Mesothelial cell of epicardium (in vitro differentiated cells): ENCODE data around the gene NR3C2. TPM values are rescaled to one million over a fixed set of nuclear protein-coding genes. Genes with fewer than 3 reads are reported as not detected.

Source experiments
- DNase-seq, 2 experiments: peaks; one replicate each; pipeline ENCODE4 v3.0.0; 2021; ENCODE audit warnings: low spot score in 2 of 2; ENCODE audit not compliant: unreplicated experiment in 2 of 2
- H3K27ac Mint-ChIP-seq: 2 replicates; pipeline ENCODE4 v1.8.0; 2021; ENCODE audit warnings: mixed read lengths
- H3K27me3 Mint-ChIP-seq: 2 replicates; pipeline ENCODE4 v1.8.0; 2021; ENCODE audit warnings: low read depth, mixed read lengths
- H3K36me3 Mint-ChIP-seq: 2 replicates; pipeline ENCODE4 v1.8.0; 2021; ENCODE audit warnings: mixed read lengths
- H3K4me1 Mint-ChIP-seq: 2 replicates; pipeline ENCODE4 v1.8.0; 2021; ENCODE audit warnings: mixed read lengths
- H3K4me3 Mint-ChIP-seq: 2 replicates; pipeline ENCODE4 v1.8.0; 2021; ENCODE audit warnings: mild to moderate bottlenecking, moderate library complexity, mixed read lengths
- H3K9me3 Mint-ChIP-seq: 2 replicates; pipeline ENCODE4 v1.8.0; 2021; ENCODE audit warnings: mixed read lengths
- total RNA-seq: library from RNA; stranded (reverse); gene quantifications from 3 replicates; pipeline ENCODE4 v1.2.1, GENCODE V29; 2021
- TF ChIP-seq, protein P1 (sequence below): fragments of 200-600 bp; sonication (generic); IDR thresholded peaks from one replicate; pipeline ENCODE4 v1.5.0; 2021; ENCODE audit warnings: antibody characterized with exemption; ENCODE audit not compliant: unreplicated experiment

NR3C2 gene
- total RNA-seq, 1 donor from 2014 or later = 5.2 TPM

DNA sequence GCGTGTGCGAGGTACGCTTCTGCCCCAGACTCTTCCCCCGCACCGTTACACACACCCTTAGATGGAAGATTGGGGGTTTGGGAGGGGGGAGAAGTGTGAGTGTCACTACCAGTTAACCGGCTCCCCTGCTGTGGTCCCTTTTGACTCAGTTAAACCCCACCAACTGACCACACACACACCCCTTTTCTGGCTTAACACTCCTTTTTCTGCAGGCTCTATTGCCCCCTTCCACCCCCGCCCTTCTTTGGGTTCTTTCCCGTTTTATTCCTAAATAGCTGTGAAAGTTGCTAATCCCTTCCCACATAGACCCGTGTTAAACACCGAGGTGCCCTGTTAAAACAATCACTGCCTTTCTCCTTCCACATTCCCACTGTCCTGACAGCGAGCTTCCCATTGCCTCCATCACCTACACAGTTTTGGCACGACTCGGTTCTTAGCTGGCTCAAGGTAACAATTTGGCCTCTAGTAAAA is 3.7 kb upstream of the NR3C2 start:
- no peak overlapping the region for H3K27ac Mint-ChIP-seq
- H3K27me3 Mint-ChIP-seq = peaks cover 78% of the 10 kb centered on the region
- peak overlapping the region; percentile 69 for H3K4me3 Mint-ChIP-seq
- no peaks in the 10 kb centered on the region for H3K9me3 Mint-ChIP-seq
- TF ChIP-seq, protein P1, sequence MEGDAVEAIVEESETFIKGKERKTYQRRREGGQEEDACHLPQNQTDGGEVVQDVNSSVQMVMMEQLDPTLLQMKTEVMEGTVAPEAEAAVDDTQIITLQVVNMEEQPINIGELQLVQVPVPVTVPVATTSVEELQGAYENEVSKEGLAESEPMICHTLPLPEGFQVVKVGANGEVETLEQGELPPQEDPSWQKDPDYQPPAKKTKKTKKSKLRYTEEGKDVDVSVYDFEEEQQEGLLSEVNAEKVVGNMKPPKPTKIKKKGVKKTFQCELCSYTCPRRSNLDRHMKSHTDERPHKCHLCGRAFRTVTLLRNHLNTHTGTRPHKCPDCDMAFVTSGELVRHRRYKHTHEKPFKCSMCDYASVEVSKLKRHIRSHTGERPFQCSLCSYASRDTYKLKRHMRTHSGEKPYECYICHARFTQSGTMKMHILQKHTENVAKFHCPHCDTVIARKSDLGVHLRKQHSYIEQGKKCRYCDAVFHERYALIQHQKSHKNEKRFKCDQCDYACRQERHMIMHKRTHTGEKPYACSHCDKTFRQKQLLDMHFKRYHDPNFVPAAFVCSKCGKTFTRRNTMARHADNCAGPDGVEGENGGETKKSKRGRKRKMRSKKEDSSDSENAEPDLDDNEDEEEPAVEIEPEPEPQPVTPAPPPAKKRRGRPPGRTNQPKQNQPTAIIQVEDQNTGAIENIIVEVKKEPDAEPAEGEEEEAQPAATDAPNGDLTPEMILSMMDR = no peak
- no peak for DNase-seq
- peaks cover 21% of the 10 kb centered on the region for H3K4me1 Mint-ChIP-seq
- H3K36me3 Mint-ChIP-seq = no peaks in the 10 kb centered on the region

DNA sequence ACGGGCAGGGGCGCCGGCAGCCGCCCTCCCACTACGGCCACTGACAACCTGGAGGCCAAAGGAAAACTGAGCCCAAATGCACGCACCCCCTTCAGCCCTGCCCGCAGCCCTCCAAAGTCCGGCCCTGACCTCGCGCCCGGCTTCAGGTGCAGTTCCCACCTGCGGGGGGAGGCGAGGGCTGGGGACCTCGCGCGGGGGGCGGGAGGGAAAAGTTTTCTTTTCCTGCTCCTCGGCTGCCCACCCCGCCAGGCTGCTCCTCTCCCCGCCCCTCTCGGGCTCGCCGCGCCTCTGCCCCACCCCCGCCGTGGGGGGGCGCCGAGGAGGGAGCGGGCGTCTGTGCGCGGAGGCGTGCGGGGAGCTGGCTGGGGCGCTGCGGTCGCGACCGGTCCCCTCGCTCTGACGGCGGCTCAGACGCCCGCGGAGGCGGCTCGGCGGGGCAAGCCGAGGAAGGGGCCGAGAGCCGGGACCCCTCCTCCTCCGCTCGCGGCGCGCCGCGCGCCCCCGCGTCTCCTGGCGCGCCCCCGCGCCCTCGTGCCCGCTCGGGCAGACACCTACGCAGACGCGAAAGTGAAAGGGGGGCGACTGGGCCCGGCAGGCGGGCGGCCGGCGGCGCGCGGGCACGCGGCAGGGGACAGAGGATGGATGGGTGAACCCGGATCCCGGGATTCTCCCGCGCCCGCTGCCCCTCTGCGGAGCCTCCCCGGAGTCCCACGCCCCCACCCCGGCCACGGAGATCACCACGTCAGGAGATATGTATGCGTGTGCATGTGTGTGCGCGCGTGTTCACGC is 3.1 kb upstream of the NR3C2 start:
- no peaks in the 10 kb centered on the region for H3K36me3 Mint-ChIP-seq
- peaks cover 84% of the 10 kb centered on the region for H3K27me3 Mint-ChIP-seq
- peaks cover 22% of the 10 kb centered on the region for H3K4me1 Mint-ChIP-seq
- no peak overlapping the region for H3K27ac Mint-ChIP-seq
- H3K9me3 Mint-ChIP-seq = no peaks in the 10 kb centered on the region
- H3K4me3 Mint-ChIP-seq = peak overlapping the region; percentile 69
- DNase-seq = peak in 1 of 2 experiments; percentile 54
- TF ChIP-seq, protein P1 = no peak

- TF ChIP-seq, protein P1 = no peak
- H3K4me1 Mint-ChIP-seq = peaks cover 22% of the 10 kb centered on the region
- peak overlapping the region; percentile 97 for H3K4me3 Mint-ChIP-seq
- no peak overlapping the region for H3K27ac Mint-ChIP-seq
- DNase-seq = peak in 1 of 2 experiments; percentile 48
- peaks cover 85% of the 10 kb centered on the region for H3K27me3 Mint-ChIP-seq
- H3K36me3 Mint-ChIP-seq = no peaks in the 10 kb centered on the region
- no peaks in the 10 kb centered on the region for H3K9me3 Mint-ChIP-seq
These were observed 2.3 kb upstream of the NR3C2 start for GRCh38 chr4:148444296-148445070.

DNA sequence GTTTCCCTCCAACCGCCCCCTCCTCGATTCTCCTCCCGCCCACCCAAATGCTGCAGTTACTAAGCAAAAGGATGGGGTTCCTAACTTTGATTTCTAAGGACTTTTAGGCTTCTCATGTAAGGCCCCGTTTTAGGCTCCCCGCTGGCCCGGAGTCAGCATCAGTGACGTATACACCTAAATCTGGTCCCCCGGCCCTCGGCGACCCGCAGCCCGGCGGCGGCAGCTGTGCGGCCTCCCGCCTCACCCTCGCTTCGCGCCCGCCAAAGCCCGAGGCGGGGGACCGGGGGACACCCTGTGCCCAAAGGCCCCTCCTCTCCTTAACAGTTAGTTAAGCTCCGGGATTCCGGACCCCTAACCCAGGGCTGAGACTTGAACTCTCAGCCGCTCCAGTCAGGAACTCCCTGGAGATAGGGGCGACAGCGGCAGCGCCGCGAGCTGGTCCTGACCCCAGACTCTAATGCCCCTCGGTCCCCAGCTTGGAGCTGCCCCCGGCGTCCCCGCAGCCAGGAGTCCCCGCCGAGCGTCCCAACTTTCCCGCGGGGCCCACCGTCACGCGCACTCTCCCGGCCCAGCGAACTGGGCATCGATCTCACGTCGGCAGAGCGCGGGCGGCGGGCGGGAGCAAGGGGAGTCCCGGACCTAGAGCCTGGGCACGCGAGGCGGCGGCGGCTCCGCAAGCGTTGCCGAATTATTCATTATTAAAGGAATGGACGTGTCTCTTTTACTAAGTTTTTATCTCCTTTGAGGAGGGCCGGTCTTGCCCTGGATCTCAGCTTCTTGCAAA is 1.5 kb upstream of the NR3C2 start:
- H3K36me3 Mint-ChIP-seq = no peaks in the 10 kb centered on the region
- TF ChIP-seq, protein P1 = no peak
- peak in 1 of 2 experiments; percentile 42 for DNase-seq
- H3K9me3 Mint-ChIP-seq = no peaks in the 10 kb centered on the region
- H3K4me1 Mint-ChIP-seq = peaks cover 22% of the 10 kb centered on the region
- peak overlapping the region; percentile 97 for H3K4me3 Mint-ChIP-seq
- H3K27me3 Mint-ChIP-seq = peaks cover 84% of the 10 kb centered on the region
- H3K27ac Mint-ChIP-seq = no peak overlapping the region

- TF ChIP-seq, protein P1 = no peak
- H3K27ac Mint-ChIP-seq = peak overlapping the region; percentile 25
- peak overlapping the region; percentile 97 for H3K4me3 Mint-ChIP-seq
- DNase-seq = no peak
- no peaks in the 10 kb centered on the region for H3K36me3 Mint-ChIP-seq
- no peaks in the 10 kb centered on the region for H3K9me3 Mint-ChIP-seq
- peaks cover 83% of the 10 kb centered on the region for H3K27me3 Mint-ChIP-seq
- peaks cover 22% of the 10 kb centered on the region for H3K4me1 Mint-ChIP-seq
These were observed 758 bp upstream of the NR3C2 start for GRCh38 chr4:148442832-148443511.
